Measurements from ENCODE around the gene PTPA.
A peak's percentile ranks its signal among the peaks of the same experiment; 100 is the strongest.

Gene PTPA

DNA sequence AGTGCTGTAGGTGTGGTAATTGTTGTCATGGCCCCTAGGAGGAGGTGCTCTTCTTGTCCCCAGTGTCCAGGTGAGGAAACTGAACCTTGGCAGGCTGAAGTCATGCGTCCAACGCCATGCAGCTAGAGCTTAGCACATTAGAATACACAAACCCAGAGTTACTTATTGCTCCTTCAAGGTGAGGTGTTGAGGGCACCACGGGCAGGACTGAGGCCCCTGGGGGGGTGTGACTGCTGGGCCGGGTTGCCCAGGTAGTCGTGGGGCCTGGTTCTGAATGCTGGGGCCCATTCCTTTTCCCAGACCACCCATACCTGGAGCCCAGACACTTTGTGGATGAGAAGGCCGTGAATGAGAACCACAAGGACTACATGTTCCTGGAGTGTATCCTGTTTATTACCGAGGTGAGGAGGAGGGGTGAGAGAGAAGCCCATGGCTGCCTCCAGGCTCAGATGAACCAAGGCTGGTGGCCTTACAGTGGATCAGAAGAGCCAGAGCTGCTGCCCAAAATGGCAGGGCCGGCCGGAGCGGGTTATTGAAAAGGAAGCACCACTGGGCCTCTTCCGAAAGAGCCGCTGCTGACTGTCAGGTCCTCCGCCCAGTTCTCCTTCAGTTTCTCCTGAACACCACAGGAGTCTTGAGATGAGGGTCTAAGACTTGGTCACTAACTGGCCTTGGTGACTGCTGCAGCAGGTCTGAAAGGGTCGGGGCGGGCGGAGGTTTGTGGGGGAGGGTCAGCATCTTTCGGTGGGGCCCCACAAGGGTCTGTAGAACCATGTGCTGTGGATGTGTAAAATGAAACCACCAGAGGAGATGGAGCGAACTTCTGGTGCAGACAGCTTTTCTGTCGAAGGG, 26.3 kb downstream of the PTPA start:
- DNase-seq (ENCODE audit: low read depth in 3 of 3): no peak

DNA sequence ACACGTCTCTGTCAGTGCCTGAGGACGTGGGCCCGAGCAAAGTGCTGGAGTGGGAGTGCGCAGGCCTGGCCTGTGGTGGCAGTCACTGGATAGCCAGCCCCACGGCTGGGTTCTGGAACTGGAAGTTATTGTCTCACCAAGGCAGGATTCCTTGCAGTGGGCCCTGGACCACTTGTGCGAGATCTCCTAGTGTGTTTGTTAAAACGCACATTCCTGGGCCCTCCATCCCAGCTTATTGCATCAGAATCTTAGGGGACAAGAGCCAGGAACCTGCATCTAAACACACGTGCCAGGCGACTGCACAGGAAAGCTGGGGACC, 26.9 kb downstream of the PTPA start:
- DNase-seq (ENCODE audit: low read depth in 3 of 3): no peak

DNA sequence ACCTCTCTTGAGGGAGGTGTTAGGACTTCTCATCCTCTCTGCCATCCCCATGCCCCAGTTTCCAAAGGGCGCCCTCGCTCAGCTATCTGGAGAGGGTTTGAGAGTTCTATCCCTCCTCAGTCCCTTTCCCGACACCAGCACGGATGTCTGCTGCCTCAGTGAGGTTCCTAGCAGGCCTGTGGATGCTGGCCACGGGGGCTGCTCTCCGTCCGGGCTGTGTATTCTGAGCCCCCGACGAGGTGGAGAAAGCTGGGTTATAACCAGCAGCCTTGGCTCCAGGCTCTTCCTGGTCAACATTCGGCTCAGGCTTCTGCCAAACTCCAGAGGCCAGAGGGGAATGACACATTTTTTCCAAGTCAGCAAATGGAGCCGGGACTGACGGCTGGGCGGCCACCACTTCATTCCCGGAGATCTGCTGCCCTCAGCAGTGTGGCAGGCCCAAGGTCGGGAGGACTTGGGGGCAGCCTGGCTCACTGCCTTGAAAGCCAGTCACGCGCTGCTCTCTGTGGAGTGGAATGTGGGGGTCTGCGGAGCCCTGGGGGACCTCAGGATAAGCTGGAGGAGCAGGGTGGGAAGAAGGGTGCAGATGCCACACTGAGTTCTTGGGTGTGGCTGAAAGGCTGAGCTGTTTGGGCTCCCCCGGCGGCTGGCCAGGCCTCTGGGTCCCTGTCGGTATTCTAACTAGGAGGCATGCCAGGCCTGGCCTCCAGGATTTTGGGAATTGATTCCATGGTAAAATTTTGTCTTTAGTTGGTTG, 27.4 kb downstream of the PTPA start:
- DNase-seq (ENCODE audit: low read depth in 3 of 3): no peak

DNA sequence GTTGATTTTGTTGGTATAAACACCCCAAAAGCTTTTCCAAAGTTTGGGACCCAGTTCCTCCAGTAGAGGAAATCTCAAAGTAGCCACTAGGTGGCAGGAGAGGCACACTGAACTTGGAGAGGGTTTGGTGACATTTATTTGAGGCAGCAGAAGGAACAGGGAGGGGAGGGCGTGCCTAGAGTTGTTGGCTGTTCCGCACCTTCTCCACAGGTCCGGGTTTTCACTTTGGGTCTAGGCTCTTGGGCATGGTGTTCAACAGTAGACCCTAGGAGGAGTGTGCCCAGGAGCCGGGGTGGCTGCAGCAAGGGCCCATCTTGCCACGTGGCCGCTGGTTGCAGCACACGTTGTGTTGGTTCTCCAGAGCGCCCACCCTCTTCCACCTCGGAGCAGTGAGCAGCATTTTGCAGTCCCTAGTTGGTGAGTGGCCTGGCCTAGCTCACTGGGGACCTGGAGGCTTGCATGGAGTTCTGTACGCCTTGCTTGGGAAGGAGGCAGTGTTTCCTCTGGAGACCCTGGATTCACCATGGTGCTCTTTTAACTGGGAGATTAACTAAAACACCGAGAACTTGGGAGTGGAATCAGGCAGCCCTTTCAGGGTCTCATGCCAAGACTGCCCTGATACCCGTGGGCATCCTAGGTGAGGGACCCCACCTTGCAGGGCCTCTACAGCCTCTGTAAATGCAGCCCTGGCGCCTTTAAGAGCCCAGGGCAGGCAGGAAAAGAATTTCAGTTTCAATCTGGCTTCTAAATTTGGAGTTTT, 28.2 kb downstream of the PTPA start:
- DNase-seq (ENCODE audit: low read depth in 3 of 3): peak; percentile 52 to 69 (median 64)

DNA sequence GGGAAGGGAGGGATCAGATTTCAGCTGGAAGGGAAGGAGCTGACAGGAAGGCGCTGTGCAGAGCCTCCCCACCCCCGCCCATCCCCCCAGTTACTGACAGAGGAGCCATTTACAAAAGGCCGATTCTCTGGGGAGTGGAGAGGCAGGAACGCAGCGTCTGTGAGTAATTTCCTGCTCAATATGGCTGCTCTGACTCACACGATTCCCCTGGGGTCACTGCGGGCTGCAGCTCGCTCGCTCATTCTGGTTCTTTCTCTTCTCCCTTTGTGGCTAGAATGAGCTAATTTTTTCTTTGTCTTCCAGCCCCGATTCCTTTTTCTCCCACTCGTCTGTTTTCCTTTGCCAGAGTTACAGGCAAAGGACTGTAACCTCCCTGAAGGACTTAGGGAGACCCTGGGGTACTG, 28.8 kb downstream of the PTPA start:
- peak; percentile 60 to 78 (median 71) for DNase-seq (ENCODE audit: low read depth in 3 of 3)

DNA sequence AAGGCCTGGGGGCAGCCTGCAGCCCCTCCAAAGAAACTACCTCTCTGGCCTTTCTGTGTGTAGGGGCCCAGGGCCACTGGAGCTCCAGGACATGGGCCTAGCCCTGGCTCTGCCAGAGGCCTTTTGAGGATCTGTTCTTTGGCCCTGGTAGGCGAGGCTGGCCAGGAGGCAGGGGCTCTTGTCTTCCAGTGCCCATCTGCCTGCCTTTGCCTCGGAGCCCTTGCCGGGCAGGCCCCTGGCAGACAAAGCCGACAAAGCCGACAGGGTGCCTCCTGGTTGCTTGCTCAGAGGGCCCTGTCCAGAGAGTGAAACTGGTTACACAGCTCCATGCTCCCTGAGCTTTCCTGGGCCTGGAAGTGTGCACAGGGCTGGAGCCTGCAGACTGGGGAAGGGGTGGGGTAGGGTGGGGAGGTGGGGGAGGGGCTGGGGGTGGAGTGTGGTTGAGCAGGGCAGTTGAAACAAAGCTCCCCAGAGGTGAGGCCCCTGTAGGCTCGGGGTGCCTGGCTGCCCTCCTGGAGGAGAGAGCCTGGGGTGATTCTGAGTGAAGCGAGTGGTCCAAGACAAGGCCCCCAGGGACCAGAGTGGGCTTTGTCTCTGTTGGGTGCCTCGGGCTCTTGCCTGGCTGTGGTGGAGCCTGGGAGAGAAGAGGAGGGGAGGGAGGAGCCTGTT, 29.3 kb downstream of the PTPA start:
- peak in 1 of 3 experiments; percentile 10 for DNase-seq (ENCODE audit: low read depth in 3 of 3)

DNA sequence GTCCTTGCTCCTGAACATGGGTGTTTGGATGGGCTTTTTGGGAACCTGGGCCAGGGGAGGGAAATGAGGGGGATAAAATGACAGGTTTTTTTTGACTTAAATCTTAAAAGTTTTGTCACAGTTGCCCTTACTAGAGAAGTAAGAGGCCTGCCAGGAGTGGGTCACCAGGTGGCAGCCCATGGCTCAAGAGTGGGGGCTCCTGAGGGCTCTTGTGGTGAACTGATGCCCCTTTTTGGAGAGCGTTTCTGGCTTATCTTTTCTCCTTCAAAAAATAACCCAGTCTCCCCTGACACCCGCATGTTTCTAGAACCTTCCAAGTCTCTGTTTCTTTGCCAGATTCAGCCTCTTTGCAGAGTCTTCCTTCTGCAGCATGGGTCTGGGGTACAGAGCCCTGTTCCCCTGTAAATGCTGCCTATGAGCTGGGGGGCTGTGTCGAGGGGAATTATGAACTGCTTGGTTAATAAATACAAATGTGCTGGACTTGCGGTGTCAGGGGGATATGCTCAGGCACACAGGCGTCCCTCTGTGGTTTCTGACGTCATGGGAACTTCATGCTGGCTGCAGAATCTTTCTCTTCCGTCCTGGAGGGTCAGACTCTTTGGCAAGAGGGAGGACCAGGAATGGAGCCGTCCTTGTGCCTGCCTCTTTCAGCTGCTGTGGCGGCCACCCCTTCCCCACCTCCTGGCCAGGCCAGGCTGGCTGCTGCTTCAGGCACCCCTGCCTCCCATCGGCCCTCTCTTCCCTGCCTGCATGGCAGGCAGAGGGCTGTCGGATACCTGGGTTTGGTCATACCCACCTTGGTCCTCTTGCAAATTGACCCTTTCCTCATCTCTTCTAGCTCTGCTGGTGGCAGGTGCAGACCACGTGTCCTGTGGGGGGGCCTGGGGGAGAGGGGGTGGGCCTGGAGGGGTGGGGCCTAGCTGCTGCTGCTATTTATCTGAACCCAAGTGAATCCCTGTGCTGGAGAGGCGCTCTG, 30.1 kb downstream of the PTPA start:
- no peak for DNase-seq (ENCODE audit: low read depth in 3 of 3)

DNA sequence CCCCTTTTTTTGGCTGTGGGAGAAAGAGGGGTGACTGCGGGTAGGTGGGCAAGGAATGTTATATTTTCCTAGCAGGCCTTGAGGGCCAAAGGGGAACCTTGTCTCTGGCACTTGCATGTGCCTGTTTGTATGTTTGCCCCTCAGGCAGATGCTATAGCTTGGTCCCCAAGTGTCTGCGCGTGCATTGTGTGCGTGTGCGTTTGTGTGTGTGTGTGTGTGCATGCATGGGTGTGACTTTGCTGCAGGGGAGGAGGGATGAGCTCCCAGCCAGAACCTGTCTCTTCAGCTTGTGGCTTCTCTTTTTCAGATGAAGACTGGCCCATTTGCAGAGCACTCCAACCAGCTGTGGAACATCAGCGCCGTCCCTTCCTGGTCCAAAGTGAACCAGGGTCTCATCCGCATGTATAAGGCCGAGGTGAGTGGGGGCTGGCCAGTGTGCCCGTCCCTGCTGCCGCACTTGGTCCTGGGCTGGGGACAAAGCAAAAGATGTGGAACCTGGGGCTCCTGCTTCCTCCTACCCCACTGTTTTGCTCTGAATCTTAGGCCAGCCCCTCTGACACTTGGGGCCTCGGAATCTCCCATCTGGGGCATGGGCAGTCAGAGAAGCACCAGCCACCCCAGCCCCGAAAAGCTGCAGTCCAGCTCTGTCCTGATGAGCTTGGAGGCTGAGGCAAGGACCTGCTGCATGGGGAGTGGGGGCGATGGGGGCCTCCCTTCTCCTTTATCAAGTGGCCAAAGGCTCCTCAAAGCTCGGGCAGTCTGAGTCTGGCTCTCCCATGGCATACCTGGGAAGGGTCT, 31.1 kb downstream of the PTPA start:
- DNase-seq (ENCODE audit: low read depth in 3 of 3): no peak

DNA sequence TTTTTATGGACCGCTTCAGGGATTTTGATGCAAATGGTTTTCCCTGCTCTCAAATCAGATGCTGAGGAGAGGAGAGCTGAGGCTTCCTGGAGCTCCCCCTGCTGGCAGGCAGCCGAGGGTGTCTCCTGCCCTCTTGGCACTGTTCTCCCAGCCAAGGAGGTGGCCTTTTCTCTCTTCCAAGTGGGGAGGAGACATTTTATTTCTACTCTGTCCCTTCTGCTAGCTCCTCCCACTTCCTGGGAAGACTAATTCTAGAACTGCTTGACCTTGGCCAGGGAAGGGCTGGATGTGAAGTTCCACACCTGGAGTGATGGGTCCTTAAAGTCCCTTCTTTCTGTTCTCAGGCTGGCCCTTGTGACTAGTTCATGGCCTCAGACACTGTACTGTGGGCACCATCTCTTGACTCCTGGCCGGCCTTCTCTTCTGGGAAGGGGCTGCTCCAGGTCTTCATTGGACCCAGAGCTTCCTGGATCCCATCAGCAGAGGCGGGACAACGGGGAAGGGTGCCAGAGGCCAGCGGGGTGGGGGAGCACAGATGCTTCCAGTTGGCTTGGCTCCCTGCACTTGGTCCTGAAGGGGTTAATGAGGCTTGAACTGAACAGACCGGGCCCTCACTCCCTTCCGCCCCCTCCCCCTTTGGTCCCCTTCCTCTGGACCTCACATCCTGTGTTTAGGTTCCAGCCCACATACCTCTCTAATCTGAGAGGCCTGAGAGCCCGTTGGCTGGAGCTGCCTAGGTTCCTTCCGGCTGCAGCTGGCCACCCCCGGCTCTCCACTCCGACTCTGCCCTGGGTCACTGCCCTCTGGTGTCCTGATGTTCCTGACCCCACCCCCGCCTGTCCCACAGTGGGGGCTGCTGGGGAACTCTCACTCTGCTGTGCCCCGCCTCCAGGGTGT, 32.1 kb downstream of the PTPA start:
- peak; percentile 43 to 73 (median 45) for DNase-seq (ENCODE audit: low read depth in 3 of 3)

DNA sequence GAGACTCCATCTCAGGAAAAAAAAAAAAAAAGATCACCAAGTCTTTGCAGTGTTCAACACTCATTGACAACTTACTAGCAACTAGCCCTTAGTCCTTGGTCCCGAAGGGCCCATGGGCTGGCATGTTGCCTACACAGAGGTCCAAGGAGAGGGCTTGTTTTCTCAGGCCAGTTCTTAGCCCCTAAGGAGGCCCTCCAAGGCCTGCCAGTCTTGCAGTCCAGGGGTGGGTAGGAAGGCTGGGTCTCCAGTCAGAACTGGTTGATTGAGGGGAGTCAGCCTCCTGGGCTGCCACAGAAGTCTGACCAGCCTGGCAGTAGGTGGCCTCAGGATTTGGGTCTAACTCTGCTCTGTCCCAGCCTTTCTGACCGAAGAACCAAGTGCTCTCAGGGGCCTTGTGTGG, 34.1 kb downstream of the PTPA start:
- DNase-seq (ENCODE audit: low read depth in 3 of 3): no peak

DNA sequence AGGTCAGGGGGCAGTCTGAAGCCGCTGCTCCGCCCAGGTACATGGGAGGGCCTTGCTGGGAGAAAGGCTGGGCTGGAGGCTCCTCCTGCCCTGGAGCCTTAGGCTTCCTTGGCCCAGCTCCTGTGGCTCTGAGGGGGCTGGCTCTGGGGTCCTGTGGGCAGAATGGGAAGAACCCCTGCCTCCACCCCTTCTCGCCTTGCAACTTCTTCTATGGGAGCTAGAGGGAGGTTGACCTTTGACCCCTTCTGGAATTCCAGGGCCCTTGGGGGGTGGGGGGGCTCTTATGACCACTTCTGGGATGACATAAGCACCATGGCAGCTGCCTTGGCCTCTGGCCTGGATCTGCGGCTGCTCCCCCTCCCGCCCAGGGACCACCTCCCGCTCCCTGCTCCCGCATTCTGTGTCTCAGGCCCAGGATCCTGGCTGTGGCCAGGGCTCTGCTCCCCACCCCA, 34.7 kb downstream of the PTPA start:
- no peak for DNase-seq (ENCODE audit: low read depth in 3 of 3)

DNA sequence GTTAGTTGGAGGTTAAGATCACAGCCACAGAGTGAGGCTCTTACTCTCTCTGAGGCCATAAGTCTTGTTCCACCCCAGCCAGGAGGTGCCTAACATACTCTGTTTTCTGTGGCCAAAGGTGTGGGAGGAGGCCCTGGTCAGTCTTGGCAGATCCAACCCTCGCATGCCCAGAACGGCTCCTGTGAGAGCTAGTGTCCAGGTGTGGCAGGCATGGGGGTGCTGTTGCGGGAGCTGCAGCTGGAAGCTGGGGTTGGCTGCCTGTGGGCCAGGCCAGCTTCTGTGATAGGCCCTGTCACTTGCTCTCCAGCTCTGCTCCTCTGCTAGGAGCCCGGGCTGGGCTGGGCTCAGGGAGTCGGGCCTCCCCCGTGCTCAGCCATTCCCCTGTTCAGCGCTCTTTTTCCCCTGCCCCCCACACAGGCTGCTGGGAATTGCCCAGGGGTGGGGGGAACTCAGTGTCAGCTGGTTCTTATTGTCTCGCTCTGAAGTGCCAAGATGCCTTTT, 35.3 kb downstream of the PTPA start:
- DNase-seq (ENCODE audit: low read depth in 3 of 3): no peak

DNA sequence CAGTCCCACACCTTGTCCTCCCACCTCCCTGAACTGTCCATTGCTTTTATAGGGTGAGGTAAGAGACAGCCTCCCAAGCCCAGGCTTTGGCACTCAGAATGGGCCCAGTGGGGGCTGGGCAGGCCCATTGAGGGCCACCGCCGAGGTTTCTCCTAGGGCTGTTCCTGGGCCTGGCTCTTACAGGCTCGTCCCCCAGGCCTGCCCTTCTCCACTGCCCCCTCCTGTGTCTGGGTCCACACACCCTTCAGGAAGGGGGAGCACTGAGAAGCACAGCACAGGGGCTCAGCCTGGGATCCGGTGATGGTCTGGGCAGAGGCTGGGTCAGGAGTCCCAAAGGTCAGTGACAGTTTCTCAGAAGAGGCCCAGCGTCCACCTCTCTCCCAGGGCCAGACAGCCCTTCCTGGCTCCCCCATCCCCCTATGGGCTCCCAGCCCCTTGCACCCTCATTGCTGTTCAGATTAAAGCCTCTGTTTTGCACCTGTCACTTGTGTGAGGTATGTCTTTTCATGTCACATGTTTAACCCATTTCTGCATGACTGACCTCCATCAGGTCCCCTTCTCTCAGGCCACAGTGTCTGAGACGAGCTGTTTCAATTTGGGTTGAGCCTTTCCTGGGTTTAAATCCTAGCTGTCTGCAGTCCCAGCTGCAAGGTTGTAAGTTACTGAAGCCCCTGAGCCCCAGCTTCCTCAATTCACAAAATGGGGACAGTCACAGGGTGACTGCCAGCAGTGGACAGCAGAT, 37.4 kb downstream of the PTPA start:
- no peak for DNase-seq (ENCODE audit: low read depth in 3 of 3)

DNA sequence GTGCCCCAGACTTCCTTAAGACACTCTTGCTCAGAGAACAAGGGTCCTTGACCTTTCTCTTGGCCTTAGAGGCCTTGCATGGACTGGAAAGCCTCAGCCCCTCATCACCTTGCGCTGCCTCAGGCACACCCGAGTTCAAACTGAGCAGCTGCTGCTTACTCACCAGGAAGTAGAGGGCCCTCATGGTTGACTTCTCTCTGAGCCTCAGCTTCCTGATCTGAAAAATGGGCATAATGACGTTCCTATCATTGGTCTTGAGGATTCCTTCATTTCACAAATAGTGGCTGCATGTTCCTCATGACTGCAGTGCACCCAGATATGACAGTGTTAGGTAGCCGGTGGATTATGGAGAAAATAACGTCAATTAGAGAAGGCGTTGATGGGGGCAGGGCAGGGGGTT, 38.2 kb downstream of the PTPA start:
- no peak for DNase-seq (ENCODE audit: low read depth in 3 of 3)

DNA sequence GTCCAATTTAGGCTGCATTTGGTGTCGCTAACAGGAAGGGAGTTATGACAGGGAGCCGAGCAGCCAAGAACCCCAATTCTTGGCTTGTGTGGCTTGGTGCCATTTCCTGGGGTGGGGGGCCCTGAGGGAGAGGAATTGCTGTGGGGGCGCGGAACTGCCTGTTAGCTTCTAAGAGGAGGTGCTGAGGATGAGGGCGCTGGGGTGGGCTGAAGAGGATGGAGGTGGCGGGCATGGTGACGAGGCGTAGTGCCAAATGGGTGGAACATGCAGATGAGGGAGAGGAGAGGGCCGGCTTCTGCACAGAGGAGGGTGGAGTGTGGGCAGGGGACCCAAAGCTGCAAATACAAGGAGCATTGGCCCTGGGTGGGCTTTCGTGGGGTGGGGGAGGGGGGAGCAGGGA, 38.9 kb downstream of the PTPA start:
- no peak for DNase-seq (ENCODE audit: low read depth in 3 of 3)

DNA sequence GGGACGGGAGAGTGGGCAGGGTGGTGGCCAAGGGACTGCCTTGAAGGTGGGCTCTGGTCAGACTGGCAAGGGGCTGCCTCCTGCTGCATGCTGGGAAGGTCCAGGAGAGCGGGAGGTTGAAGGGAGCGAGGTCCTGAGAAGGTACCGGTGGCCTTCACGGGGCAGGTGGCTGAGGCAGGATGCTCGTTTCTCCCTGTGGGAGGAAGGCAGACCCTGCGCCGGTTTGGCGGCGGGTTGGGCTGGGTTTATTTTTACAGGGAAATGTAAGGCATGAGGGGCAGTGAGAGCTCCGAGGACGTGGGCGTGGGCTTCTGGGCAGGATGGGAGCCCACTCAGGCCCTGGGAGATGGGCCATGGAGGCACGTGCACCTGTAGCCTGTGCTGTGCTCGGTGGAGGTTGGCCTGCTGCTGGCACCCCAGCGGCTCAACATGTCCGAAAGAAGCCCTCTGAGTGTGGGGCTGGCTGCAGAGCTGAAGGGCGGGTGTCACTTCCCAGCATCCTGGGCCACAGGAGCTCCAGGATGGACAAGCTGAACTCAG, 39.5 kb downstream of the PTPA start:
- no peak for DNase-seq (ENCODE audit: low read depth in 3 of 3)

DNA sequence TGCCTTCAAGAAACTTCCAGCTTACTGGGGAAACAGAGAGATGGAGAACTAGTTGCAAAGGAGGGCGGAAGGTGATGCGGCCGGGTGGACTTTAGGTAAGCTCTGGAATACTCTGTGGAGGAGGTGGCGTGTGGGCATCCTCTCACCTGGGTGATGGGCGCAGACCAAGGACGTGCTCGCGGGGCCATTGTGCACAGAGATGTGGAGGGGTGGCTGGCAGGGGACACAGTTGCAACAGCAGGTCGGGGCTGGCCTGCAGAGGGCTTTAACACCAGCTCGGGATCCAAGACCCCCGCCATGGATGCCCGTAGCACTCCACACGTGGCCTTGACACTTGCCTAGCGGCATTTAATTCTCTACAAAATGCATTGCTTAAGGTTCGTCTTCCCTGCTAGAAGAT, 40.3 kb downstream of the PTPA start:
- no peak for DNase-seq (ENCODE audit: low read depth in 3 of 3)

Measured in stimulated activated CD4-positive, alpha-beta T cell treated with anti-CD3 and anti-CD28 coated beads, TNF-alpha, amount 100 ng/mL, for 24 hours (primary cell).